HG03108 (cell line): Measurements from ENCODE around the gene EN1.

Experiments
- ATAC-seq: cut with Tn5 transposase; IDR thresholded peaks from one replicate; pipeline ENCODE4 v1.9.1; 2021; ENCODE audit warnings: moderate library complexity; ENCODE audit not compliant: unreplicated experiment

Gene EN1

GRCh38 chr2:118826093-118826492, 21.4 kb downstream of the EN1 start:
- ATAC-seq = no peak

DNA sequence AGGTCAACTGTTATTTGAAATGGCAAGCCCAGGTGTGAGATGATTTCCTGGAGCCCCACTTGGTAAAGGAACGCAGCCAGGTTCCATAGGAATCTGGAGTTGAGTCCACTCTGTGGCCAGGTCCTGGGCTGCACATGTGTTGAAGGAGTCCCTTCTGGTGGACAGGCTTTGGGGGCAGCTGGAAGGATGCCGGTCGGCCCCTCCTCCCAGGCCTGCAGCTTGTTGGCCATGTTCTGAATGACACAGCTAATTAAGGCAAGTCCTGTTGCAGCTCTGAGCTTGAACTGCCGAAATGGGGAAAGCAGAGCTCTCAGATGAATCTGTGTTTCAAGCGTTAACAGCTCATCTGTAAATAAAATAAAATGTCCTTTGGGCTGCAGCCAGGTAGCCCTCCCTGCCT, 23.8 kb downstream of the EN1 start:
- no peak for ATAC-seq

DNA sequence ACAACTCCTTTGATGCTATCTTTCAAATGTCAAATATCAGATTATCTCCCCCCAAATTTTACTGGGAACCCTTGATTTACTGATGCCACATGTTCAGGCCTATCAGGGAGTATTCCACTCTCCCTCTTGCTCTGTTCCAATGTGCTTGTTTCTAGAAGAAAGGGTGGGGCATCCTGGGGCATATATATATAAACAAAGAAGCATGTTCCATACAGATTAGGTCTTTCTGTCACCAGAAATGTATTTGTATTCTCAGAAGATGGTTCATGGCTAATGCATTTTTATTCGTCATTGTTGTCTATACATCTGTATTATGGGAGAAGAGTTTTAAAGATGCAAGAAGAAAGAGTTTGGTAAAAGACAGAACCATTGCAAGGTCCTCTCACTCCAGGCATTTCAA, 24.9 kb downstream of the EN1 start:
- ATAC-seq = no peak

DNA sequence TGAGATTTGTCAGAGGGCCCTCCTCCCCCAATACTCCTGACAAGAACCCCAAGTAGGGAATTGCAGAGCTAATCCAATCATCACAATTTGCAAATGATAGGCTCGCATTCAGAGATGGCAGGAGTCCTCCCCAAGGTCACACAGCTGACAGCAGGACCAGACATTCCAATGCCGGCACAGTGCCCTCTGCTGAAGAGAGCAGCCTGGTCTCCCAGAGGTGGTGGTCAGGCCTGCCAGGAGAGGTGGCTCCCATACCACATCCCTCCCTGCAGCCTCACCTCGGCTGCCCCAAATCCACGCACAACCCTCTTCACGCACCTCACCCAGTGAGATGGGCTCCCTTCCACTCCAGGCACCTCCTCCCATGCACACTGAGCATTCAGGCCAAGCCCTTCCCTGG, 25.4 kb downstream of the EN1 start:
- no peak for ATAC-seq

- no peak for ATAC-seq
Observed at GRCh38 chr2:118817469-118817868, 30.0 kb downstream of the EN1 start.

- ATAC-seq = no peak
Observed at GRCh38 chr2:118816669-118817068, 30.8 kb downstream of the EN1 start.

GRCh38 chr2:118815731-118816130, 31.7 kb downstream of the EN1 start:
- no peak for ATAC-seq

DNA sequence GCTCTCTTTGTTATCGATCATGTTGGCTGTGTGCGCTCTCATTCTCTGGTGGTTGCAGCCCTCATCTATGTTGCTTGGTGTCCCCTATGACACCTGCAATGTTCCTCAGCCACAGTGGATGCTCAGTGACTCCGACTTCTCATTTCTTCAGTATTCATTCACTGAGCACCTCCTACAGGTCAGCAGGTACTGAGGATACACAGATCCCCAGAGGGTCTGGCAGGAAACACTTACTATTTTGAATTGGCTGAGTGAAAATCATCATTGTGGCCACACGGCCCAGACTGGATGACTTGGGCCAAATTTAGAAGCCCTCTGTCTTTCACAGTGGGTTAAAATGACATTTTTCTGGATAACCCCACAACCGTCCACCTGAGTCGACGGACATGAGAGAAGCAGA, 32.1 kb downstream of the EN1 start:
- ATAC-seq = no peak

- ATAC-seq = no peak
Observed at GRCh38 chr2:118814368-118814767, 33.1 kb downstream of the EN1 start.

- ATAC-seq = no peak
Observed at GRCh38 chr2:118813601-118814339, 33.7 kb downstream of the EN1 start.

DNA sequence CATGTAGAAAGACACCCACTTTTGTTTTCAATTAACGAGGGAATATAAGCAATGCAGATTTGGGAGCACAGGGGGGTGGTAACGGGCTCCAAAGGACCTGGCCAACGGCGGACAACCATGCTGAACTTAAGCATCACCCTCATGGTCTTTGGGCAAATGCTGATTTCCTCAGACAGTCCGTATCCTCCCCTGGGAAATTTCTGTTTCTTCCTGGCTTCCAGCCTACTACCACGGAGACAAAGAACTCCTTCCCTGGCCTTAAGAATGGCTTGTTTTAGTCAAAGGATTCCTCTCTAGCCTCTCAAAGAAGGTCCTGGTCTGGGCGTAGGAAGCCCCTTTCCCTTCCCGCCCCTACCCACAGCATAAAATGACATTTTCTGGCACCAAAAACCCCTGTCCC, 34.3 kb downstream of the EN1 start:
- no peak for ATAC-seq

- no peak for ATAC-seq
Observed at GRCh38 chr2:118812552-118812951, 34.9 kb downstream of the EN1 start.

- no peak for ATAC-seq
Observed at GRCh38 chr2:118811514-118812115, 35.8 kb downstream of the EN1 start.

- ATAC-seq = no peak
Observed at GRCh38 chr2:118810766-118811165, 36.7 kb downstream of the EN1 start.

DNA sequence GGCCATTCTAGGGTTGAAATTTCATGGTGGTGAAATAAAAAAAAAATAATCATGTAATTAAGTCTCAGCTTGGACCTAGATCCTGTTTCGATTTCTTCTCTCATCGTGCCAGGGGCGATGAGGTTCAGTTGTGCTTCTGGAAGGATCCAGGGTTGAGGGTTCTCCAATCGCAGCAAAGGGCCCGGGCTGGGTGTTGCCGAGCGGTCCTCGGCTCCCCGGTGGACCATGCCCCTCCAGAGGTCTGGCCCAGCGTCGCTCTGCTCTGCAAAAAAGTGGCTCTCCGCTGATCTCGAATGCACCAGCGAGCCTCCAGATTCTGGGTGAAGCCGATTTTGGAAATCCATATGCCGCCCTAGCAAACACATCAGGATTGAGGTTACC, 39.0 kb downstream of the EN1 start:
- ATAC-seq = no peak

GRCh38 chr2:118807668-118808428, 39.6 kb downstream of the EN1 start:
- ATAC-seq = no peak

DNA sequence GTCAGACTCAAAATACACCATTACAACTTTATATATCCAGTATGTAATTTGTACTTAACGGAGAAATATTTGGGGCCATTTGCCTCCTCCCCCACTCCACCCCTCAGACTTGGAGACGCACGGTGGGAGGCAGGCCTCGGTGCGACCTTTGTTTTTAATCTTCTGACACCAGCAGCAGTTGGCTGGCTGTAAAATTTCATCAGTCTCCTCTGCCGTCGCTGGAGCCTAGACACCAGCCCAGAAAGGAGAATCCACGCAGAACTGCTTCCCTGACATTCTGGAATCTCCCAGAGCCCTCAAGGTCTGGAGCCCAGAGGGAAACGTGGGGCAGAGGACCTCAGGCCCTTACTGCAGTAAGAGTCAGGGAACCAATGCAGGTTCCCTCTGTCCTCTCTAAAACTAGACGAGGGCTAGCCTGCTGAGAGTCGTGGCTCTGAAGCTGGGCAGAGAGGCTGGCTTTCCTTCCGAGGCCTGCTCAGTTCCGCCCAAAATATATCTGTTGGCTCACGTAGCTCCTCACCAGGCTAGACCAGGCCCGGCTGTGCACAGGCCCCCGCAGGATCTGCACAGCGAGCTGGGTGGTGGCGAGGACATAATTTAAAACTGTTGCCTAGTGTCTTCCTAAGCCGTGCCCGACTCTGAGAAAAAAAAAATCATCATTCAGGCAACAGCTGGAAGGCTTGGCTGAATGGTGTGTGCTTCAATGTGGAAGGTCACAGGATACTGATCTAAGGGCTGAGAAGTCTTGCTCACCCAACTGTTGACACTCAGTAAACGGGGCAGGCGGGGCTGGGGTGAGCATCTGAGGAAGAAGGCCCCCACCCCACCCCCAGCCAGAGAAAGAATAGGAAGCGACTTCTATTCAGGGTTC, 40.4 kb downstream of the EN1 start:
- no peak for ATAC-seq

GRCh38 chr2:118805064-118805690, 42.3 kb downstream of the EN1 start:
- ATAC-seq = no peak

- ATAC-seq = no peak
Observed at GRCh38 chr2:118803012-118803411, 44.4 kb downstream of the EN1 start.

- ATAC-seq = no peak
Observed at GRCh38 chr2:118801151-118801550, 46.3 kb downstream of the EN1 start.

GRCh38 chr2:118800736-118801135, 46.7 kb downstream of the EN1 start:
- no peak for ATAC-seq
